Posterior cingulate gyrus (tissue), 11 donors: Measurements from ENCODE around the gene FBXO34.
"Not testable (repeated sequence)": the region's sequence is repeated elsewhere in the genome, so short reads cannot be mapped to it uniquely, and the experiment has no call there.

Source experiments
- DNase-seq, 10 donors: peaks; one replicate each; pipeline versions ENCODE4 v3.0.0 to v3.0.0-alpha.2; 2020 to 2021; ENCODE audit warnings: mixed read lengths in 3 of 10
- intact Hi-C: fragments of 100-400 bp; cut with DNase I; formaldehyde crosslinking; loops from one replicate; pipeline ENCODE4 v1.15.1; 2023

The FBXO34 gene

DNA sequence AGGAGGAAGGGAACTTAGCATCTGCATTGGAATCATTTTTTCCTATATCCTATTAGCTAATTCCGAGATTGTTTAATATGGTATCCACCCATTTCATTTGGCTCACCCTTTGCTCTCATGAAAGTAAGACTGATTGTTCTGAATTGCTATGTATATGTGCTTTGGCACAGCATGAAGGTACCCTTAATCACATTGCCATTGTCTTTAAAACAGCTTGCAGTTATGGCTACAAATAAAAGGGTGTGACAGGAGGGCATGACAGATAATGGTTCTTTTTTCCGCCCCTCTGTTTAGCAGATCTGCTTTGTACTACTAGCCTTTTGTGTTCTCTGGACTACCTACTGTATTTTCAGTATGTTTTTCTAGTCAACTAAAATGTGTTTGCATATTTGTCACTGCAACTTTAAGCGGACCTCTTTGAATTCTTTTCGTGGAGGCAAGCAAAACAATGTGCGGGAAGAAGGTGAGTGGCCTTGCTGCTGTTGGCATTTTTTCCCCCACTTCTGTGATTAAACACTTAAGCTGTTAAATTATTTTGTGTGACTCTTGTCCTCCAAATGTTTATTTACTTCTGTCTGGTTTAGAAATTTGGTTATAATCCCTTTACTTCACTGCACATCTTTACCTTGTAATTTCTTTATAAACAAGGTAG, 35.8 kb downstream of the FBXO34 start:
- DNase-seq, result no peak
- intact Hi-C loops, result no loop called here

DNA sequence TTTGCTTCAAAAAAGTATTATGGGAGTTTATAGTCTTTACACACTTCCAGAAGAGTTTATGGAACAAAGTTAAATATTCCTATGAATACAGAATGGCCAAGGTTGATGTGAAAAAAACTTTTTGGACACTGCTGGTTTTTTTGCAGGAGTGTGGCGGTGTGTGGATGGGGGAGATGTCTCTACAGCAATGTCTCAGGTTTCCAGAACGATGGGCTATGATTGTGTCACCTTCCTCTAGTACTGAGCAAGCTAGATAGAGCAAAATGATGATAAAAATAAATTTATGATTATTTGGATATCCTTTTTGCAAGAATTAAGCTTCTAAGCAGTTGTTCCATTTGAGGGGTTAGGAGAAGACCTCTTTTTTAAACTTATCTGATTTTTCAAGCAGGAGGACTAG, 37.9 kb downstream of the FBXO34 start:
- intact Hi-C loops, result no loop called here
- no peak for DNase-seq

DNA sequence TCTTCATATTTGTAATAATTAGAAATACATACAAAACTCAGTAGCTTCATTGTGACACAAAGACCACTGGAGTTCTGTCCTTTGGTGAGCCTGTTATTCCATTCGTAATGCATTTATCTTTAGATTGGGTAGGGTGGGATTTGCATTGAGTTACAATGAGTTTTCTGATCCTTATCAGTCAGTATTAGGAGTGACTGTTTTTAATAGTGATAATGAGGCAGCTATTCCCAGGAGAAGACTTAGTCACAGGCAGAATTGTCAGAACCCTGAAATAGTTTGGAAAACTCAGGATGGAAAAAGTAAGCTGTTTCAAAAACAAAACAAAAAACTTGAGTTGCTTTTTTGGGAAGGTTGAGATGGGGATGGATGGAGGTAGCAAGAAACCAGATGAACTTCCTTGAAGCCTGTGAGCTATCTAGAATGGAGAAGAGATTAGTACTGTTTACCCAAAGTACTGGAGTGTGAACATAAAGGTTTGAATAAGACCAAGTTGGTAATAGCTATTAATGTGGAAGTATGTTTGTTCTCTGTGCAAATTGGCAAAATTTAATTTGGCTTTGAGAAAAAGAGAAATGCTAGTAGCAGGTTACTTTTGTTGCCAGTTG, 38.6 kb downstream of the FBXO34 start:
- intact Hi-C loops, result no loop called here
- DNase-seq, result no peak

DNA sequence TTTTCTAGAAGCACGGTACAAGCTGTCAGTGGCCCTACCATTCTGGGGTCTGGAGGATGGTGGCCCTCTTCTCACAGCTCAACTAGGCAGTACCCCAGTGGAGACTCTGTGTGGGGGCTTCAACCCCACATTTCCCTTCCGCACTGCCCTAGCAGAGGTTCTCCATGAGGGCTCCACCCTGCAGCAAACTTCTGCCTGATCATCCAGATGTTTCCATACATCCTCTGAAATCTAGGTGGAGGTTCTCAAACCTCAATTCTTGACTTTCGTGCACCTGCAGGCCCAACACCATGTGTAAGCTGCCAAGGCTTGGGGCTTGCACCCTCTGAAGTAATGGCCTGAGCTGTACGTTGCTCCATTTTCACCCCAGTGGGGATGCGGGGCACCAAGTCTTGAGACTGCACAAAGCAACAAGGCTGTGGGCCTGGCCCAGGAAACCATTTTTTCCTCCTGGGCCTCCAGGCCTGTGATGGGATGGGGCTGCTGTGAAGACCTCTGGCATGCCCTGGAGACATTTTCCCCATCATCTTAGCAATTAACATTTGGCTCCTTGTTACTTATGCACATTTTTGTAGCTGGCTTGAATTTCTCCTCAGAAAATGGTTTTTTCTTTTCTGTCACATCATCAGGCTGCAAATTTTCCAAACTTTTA, 41.3 kb downstream of the FBXO34 start:
- intact Hi-C loops, result not testable (repeated sequence)

DNA sequence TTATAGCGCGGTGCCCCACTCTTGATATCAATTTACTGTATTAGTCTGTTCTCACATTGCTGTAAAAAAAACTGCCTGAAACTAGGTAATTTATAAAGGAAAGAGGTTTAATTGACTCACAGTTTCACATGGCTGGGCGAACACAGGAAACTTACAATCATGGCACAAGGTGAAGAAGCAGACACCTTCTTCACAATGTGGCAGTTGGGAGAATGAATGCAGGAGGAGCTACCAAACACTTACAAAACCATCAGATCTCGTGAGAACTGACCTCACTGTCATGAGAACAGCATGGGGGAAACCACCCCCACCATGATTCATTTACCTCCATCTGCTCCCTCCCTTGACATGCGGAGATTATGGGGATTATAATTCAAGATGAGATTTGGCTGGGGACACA, 42.3 kb downstream of the FBXO34 start:
- intact Hi-C loops, result no loop called here
- no peak for DNase-seq

More for the DNA sequence above, 41.3 kb downstream of the FBXO34 start:
- DNase-seq, result not testable (repeated sequence)

DNA sequence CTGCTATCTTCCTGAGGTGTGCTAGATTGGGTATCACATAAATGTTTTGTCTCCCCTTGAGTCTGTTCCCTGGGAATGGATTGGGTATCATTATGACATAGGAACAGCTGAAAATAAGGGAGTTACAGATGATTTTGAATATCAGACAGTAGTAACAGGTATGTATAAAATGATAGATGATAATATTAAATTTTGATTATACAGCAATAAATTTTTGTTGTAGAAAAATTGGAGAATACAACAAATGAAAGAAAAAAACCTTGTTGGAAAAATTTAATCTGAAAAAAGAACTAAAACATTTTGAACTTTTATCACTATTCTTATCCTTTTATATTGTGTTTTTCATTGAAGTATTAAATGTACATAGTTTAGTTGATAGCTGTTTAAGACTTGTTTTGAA, 43.2 kb downstream of the FBXO34 start:
- DNase-seq, result no peak
- intact Hi-C loops, result no loop called here

DNA sequence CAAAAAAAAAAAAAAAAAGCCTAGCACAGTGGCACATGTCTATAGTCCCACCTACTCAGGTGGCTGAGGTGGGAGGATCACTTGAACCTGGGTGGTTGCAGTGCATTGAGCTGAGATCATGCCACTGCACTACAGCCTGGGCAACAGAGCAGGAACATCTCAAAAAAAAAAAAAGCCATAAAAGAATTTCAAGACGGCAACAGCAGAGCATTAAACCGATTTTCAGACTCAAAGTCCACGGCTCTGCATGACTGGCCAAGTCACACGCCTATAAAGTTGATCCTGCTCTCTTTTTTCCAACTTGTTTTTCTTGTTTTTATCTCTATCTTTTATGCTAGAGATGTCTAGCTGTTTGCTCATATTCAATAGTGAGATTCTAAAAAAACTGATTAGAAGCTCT, 45.3 kb downstream of the FBXO34 start:
- DNase-seq, result no peak
- intact Hi-C loops, result no loop called here

DNA sequence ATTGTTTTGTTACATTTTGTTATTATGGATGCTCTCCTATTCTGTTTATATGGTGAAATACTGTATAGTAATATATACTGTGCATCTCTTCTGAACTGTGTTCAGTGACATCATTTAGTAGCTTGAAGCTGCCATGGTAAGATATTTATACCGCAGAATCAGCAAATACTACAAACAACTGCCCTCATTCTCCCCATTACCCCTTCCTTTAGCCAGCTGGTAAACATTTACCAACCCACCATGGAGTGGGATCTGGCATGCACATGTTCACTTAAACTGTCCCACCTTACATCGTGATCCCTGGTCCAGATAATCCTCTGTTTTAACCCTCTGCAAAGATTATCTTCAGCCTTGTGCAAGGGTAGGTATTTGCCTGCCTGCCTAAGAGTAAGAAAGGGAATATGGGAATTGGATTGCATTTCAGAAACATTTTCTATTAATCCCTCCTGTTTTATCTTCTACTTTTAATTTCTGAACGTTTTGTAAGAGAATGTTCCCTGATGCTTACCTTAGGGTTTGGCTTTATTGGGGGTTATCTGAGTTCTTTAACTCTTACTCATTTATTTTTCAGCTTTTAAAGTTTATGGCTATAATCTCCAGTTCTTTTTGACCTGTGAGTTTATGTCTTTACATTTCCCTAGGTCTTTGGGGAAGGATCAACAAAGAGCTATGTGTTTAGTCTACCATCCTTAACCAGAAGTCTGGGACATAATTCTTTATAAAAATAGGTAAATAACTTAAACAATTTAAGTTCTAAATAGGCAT, 46.5 kb downstream of the FBXO34 start:
- intact Hi-C loops, result no loop called here
- DNase-seq, result no peak

DNA sequence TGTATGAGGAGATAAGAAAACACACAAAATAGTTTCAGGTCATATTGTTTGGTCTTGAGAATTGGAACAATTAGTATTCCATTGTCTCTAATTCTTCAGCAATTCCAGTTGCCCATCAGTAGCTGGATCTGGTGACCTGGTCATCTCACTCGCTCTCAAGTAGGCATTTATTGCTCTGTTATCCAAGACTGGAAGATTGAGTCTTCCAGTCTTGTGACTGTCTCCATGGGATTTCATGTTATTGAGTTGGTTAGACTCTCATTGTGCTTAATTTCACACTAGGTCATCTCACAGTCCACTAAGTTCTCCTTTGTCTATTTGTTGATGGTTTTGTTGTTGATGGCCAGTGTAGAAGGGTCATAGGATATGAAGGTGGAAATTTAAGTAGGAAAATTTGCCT, 47.5 kb downstream of the FBXO34 start:
- no peak for DNase-seq
- intact Hi-C loops, result no loop called here

DNA sequence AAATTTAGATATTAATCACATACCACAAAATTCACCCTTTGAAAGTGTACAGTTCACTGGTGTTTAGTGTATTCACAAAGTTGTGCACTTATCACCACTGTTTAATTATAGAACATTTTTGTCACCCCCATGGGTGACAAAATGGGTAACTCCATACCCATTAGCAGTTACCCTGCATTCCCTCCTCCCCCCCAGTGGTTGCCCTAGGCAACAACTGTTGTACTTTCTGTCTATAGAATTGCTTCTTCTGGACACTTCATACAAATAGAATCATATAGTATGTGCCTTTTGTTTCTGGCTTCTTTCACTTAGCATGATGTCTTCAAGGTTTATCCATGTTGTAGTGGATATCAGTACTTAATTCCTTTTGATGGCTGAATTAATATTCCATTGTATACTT, 52.7 kb downstream of the FBXO34 start:
- intact Hi-C loops, result no loop called here

DNA sequence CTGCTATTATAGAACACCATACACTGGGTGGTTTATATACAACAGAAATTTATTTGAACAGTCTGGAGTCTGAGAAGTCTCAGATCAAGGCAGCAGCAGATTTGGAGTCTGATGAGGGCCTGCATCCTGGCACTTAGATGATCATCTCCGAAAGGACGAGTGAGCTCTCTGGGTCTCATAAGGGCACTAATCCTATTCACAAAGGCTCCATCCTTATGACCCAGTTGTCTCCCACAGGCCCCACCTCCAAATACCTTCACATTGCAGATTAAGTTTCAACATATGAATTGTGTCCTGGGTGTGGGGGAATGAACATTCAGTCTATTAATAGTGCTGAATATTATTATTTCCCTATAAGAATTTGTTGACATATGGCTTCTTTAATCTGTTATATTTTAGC, 53.6 kb downstream of the FBXO34 start:
- intact Hi-C loops, result no loop called here
- no peak for DNase-seq

More for the DNA sequence above, 52.7 kb downstream of the FBXO34 start:
- no peak for DNase-seq

DNA sequence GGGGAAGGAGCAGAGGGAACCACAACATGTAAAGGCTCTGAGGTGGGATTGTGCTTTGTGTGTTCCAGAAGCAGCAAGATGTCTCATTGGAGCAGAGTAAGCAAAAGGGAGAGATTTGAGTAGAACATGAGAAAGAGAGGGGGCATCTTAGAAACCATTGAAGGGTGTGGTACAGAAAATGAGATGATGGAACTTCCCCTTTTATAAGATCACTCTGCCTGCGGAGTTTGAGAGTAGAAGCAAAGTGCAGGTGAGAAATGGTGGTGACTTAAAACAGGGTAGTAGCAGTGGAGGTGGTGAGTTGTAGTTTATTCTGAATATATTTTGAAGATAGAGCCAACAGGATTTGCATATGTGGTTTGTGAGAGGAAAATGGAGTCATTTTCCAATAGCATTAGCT, 56.0 kb downstream of the FBXO34 start:
- no peak for DNase-seq
- intact Hi-C loops, result no loop called here

DNA sequence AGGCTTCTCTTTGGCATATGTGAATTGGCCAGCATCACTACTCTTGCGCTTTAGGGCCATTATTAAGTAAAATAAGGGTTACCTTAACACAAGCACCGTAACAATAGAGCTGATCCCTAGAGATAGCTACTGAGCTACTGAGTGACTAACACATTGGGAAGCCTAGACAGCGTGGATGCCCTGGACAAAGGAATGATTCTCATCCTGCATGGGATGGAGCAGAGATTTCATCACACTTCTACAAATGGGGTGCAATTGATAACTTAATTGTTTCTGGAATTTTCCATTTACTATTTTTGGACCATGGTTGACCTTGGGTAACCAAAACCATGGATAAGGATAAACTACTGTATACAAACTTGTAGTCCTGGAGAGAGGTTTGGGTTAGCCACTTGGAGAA, 57.1 kb downstream of the FBXO34 start:
- DNase-seq, result no peak
- intact Hi-C loops, result no loop called here

DNA sequence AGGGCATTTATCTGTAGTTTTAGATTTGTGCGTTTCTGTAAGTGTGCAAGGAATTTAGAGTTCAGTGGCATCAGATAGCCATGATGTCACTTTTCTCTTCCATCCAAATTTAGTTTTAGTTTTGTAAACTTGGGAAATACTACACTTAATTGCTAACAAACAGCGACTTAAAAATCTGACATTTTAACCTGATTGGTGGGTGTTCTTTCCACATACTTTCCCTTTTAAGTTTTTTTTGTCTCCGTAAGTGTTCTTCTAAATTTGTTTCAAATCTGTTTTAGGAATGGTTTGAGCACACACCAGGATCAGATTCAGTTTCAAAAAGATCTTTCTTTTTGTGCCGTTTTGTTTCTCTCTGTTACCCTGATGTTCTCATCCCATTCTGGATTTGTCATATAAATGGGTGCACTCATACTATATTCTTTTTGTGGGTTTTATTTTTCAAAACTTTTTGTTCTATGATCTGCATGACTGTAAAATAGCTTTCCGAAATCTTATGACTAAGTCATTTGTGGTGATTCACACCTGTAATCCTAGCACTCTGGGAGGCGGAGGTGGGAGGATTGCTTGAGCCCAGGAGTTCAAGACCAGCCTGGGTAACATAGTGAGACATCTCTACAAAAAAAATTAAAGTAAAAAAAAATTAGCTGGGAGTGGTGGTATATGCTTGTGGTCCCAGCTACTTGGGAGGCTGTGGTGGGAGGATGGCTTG, 58.9 kb downstream of the FBXO34 start:
- intact Hi-C loops, result no loop called here
- no peak for DNase-seq

DNA sequence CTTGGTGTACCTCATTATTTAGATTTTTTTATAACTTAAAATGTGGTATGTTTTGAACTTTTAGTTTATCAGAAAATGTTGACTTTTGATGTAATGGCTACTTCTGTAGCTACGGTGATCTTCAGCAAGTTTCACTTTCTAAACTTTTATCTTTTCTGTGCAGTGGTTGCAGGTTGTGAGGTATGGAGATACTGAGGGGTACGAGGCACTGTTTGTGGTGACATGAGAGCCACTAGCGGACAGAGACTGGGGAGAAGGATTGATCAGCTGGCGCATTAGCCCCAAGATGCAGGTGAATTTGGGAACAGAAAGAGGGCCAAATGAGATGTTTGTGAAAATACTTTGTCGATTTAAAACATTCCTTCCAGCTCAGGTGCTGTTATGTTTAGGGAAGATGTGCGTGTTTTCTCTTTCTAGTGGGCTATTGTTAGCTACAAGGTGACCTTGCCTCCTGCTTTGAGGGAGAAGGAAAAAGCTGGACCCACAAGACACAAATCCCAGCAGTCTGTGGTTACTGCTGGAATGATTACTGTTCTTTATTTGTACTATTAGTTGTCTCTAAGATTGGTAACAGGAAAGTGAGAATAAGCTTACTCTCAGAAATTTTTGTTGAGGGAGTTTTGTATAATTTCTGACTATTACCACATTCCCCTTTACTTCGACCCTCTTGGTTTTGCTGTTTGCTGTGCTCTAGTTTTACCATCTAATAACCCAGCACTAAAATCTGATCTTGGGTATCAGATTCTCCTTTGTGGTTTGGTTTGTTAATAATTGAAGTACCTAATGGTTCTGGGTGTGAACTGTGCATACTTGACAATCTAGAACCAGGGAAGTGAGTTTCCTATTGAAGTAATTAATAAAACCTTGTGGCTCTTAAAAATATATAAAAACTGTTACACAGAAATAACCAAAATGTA, 61.7 kb downstream of the FBXO34 start:
- DNase-seq, result no peak
- intact Hi-C loops, result no loop called here

DNA sequence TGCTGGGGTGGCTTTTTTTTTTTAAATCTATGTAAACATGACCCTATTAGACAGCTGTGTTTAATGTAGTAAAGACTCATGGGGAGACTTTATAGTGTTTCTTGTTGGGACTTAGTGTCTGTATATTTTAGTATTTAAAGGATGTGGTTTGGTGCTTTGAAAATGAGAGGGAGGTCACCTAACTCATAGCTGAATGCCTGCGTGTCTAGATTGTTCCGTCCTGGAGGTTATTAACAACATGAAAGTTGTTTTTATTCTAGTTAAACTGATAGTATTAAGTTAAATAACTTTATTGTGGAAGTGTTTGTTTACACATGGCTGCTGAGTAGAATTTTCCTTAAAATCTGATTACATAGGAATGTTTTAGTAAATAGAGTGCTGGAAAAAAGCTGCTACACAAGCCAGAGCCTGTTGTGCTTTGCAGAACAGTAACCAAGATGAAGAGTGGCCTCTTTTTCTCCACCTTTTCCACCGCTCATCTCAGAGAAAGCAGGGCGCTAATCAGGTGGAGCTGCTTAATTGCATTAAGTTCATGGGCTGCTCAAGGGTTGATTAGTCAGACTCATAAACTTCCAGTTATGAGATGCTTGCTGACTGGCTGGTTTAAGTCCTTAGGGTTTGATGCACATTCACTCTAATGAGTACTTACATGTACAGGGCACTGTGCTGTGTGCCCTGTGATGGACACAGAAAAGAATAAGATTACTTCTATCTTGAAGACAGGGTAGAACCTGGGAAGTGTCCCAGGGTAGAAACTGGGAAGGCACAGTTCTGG, 62.7 kb downstream of the FBXO34 start:
- intact Hi-C loops, result no loop called here
- DNase-seq, result no peak

DNA sequence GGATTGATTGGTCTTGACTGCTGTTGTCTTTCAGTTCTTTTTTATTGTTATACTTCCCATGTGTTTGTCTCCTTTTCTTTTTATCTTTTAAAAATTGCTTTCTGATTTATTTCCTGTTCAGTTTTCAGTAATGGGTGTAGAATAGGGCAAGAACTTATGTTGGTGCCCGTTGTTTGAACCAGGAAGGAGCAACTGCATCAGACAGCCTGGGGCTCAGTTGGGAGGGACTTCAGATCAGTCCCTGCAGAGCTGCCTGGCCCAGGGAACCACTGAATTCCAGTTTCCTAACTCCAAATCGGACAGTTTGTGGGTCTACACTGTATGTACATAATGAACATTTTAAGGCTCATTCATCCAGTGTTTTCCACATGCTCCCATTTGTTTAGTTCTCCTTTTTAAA, 64.9 kb downstream of the FBXO34 start:
- no peak for DNase-seq
- intact Hi-C loops, result no loop called here

DNA sequence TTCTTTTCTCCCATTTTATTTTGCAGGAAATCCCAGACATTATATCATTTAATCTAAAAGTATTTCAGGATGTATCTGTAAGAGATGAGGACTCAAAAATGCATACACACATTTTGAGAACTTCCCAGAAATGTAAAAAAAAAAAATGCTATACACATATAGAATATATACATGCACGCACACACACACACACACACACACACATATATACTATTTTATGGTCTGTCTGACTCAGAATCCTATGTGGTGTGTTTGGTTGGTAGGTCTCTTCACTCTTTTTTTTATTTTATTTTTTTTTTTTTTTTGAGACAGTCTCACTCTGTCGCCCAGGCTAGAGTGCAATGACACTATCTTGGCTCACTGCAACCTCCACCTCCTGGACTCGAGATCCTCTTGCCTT, 65.5 kb downstream of the FBXO34 start:
- intact Hi-C loops, result no loop called here
- no peak for DNase-seq

DNA sequence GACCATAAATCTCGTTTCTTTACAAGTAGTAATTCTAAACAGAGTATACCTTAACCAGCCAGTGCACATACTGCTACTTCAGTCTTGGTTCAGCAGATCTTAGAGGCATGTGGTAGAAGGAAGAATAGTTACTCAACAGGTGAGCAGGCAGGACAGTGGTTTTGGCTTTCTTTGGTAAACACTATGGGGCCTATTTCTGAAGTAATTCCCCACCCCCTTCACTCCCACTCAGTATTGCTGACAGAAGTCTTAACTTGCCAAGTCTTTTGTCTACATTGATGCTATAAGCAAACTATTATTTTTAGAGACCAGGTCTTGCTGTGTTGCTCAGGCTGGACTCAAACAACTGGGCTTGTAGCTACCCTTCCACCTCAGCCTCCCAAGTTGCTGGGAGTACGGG, 68.5 kb downstream of the FBXO34 start:
- intact Hi-C loops, result no loop called here

More for the DNA sequence above, 68.5 kb downstream of the FBXO34 start:
- DNase-seq, result no peak
